Measurements from ENCODE around the gene RIOK1.

DNA sequence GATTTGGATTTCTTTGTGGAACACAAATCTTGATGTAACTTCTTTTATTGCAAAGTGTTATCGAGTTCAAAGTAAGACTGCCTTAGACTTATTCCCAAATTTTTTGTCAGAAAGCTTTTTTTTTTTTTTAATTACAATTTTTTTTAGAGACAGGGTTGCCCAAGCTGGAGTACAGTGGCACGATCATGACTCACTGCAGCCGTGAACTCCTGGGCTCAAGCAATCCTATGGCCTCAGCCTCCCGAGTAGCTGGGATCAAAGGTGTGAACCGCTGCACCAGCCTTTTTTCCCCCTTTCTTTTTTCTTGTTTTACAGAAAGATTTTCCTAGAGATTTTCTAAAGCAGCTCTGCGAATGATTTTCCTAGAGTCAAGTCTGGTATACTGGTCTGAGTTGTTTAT, 2.8 kb downstream of the RIOK1 start:
- TF ChIP-seq, protein P1, sequence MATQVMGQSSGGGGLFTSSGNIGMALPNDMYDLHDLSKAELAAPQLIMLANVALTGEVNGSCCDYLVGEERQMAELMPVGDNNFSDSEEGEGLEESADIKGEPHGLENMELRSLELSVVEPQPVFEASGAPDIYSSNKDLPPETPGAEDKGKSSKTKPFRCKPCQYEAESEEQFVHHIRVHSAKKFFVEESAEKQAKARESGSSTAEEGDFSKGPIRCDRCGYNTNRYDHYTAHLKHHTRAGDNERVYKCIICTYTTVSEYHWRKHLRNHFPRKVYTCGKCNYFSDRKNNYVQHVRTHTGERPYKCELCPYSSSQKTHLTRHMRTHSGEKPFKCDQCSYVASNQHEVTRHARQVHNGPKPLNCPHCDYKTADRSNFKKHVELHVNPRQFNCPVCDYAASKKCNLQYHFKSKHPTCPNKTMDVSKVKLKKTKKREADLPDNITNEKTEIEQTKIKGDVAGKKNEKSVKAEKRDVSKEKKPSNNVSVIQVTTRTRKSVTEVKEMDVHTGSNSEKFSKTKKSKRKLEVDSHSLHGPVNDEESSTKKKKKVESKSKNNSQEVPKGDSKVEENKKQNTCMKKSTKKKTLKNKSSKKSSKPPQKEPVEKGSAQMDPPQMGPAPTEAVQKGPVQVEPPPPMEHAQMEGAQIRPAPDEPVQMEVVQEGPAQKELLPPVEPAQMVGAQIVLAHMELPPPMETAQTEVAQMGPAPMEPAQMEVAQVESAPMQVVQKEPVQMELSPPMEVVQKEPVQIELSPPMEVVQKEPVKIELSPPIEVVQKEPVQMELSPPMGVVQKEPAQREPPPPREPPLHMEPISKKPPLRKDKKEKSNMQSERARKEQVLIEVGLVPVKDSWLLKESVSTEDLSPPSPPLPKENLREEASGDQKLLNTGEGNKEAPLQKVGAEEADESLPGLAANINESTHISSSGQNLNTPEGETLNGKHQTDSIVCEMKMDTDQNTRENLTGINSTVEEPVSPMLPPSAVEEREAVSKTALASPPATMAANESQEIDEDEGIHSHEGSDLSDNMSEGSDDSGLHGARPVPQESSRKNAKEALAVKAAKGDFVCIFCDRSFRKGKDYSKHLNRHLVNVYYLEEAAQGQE (IDR thresholded peaks at IDR 0.05; ENCODE audit: insufficient read depth in 1 of 2, low read depth in 2 of 2, low read length in 2 of 2): no peak
- no peak for TF ChIP-seq SIN3A (IDR thresholded peaks at IDR 0.05; ENCODE audit: borderline replicate concordance, insufficient read depth, low read length)
- TF ChIP-seq POLR2AphosphoS5 (IDR thresholded peaks at IDR 0.05; ENCODE audit: low read depth, low read length): no peak
- no peak for TF ChIP-seq TAF1 (IDR thresholded peaks at IDR 0.05; ENCODE audit: borderline replicate concordance, insufficient read depth, low read length)
- TF ChIP-seq FOXP2 (optimal IDR thresholded peaks at IDR 0.05; ENCODE audit: borderline replicate concordance, extremely low read depth, extremely low read length, insufficient read depth): no peak
